ENCODE data around the gene KMT2A. TPM values are rescaled to one million over a fixed set of nuclear protein-coding genes. Genes with fewer than 3 reads are reported as not detected.
"Not testable (repeated sequence)": the region's sequence is repeated elsewhere in the genome, so short reads cannot be mapped to it uniquely, and the experiment has no call there.

Gene KMT2A
- total RNA-seq, 1 donor from 2014 or later, result 64.7 TPM

- intact Hi-C loops (cut with DNase I), result no loop called here
- ATAC-seq (no peak), DNase-seq (no peak)
- no peak for TF ChIP-seq CTCF (IDR thresholded peaks at IDR 0.05)
- H3K27ac ChIP-seq, result no peak overlapping the region
- H3K27me3 ChIP-seq, result no peaks in the 10 kb centered on the region
- no peaks in the 10 kb centered on the region for H3K4me1 ChIP-seq
- H3K9me3 ChIP-seq, result no peaks in the 10 kb centered on the region
- H3K36me3 ChIP-seq, result peaks cover 5% of the 10 kb centered on the region
- no peak overlapping the region for H3K4me3 ChIP-seq
Measured at GRCh38 chr11:118415062-118415738, 21.1 kb upstream of the KMT2A start.

- intact Hi-C loops (cut with DNase I), result no loop called here
- ATAC-seq, result peak; percentile 61
- H3K27me3 ChIP-seq, result no peaks in the 10 kb centered on the region
- no peak for TF ChIP-seq CTCF (IDR thresholded peaks at IDR 0.05)
- no peak overlapping the region for H3K27ac ChIP-seq
- DNase-seq, result no peak
- no peaks in the 10 kb centered on the region for H3K4me1 ChIP-seq
- peaks cover 2% of the 10 kb centered on the region for H3K36me3 ChIP-seq
- no peak overlapping the region for H3K4me3 ChIP-seq
- H3K9me3 ChIP-seq, result no peaks in the 10 kb centered on the region
Measured at GRCh38 chr11:118415739-118416068, 20.6 kb upstream of the KMT2A start.

GRCh38 chr11:118416900-118417299, 19.4 kb upstream of the KMT2A start:
- intact Hi-C loops (cut with DNase I); DNase-seq; H3K4me3 ChIP-seq; ATAC-seq; H3K4me1 ChIP-seq; H3K36me3 ChIP-seq; H3K9me3 ChIP-seq; H3K27ac ChIP-seq; H3K27me3 ChIP-seq: not testable (repeated sequence)

GRCh38 chr11:118417801-118418200, 18.5 kb upstream of the KMT2A start:
- intact Hi-C loops (cut with DNase I), result no loop called here
- no peak for ATAC-seq
- no peak overlapping the region for H3K4me3 ChIP-seq
- H3K27me3 ChIP-seq, result no peaks in the 10 kb centered on the region
- H3K27ac ChIP-seq, result no peak overlapping the region
- H3K36me3 ChIP-seq, result no peaks in the 10 kb centered on the region
- no peaks in the 10 kb centered on the region for H3K9me3 ChIP-seq
- no peak for TF ChIP-seq CTCF (IDR thresholded peaks at IDR 0.05)
- H3K4me1 ChIP-seq, result no peaks in the 10 kb centered on the region
- DNase-seq, result no peak

- Histone ChIP-seq H3K27ac (no peak overlapping the region), H3K9me3 (no peaks in the 10 kb centered on the region), H3K27me3 (no peaks in the 10 kb centered on the region), H3K4me1 (no peaks in the 10 kb centered on the region), H3K4me3 (no peak overlapping the region), H3K36me3 (no peaks in the 10 kb centered on the region)
- TF ChIP-seq CTCF (IDR thresholded peaks at IDR 0.05), result no peak
- DNase-seq (no peak), ATAC-seq (no peak)
- intact Hi-C loops (cut with DNase I), result no loop called here
Measured at GRCh38 chr11:118418766-118419165, 17.5 kb upstream of the KMT2A start.

- no peak for TF ChIP-seq CTCF (IDR thresholded peaks at IDR 0.05)
- H3K36me3 ChIP-seq, result no peaks in the 10 kb centered on the region
- ATAC-seq (no peak), DNase-seq (no peak)
- intact Hi-C loops (cut with DNase I), result no loop called here
- H3K9me3 ChIP-seq, result no peaks in the 10 kb centered on the region
- H3K27me3 ChIP-seq, result no peaks in the 10 kb centered on the region
- no peak overlapping the region for H3K27ac ChIP-seq
- no peaks in the 10 kb centered on the region for H3K4me1 ChIP-seq
- H3K4me3 ChIP-seq, result no peak overlapping the region
Measured at GRCh38 chr11:118427707-118428106, 8.6 kb upstream of the KMT2A start.
